Measurements from ENCODE around the gene TMEM151B.

TMEM151B gene

GRCh38 chr6:44235891-44236516 is 34.2 kb upstream of the TMEM151B start:
- Histone ChIP-seq H3K36me3 (replicated peaks; ENCODE audit: insufficient read depth, low read length) (no peaks in the 10 kb centered on the region; the same call in 1 of the 2 replicates), H3K9ac (ENCODE audit: low read length) (no peak overlapping the region), H3K27ac (ENCODE audit: low read length) (no peak overlapping the region), H3K27me3 (replicated peaks; ENCODE audit: insufficient read depth, low read length) (no peaks in the 10 kb centered on the region), H3K4me3 (ENCODE audit: low read length) (no peak overlapping the region), H3K9me2 (replicated peaks; ENCODE audit: insufficient read depth, low read length) (no peaks in the 10 kb centered on the region), H3K79me2 (ENCODE audit: low read length) (no peaks in the 10 kb centered on the region), H3K4me1 (ENCODE audit: low read length) (peaks cover 5% of the 10 kb centered on the region), H4K20me1 (ENCODE audit: insufficient read depth, low read length) (no peaks in the 10 kb centered on the region), H3K9me3 (replicated peaks; ENCODE audit: insufficient read depth, low read length) (no peaks in the 10 kb centered on the region), H2AFZ (ENCODE audit: low read length) (no peak overlapping the region), H3K4me2 (ENCODE audit: low read depth, low read length) (no peak overlapping the region), H3F3A (ENCODE audit: insufficient read depth, low read length) (0 out of 2 replicates have a peak, but pooled peaks cover 7% of the 10 kb centered on the region)
- DNase-seq = no peak
- TF ChIP-seq EZH2phosphoT487 (IDR thresholded peaks at IDR 0.05; ENCODE audit: low read length) = no peak
- TF ChIP-seq CTCF (IDR thresholded peaks at IDR 0.05; ENCODE audit: low read length) = no peak
- no peak for TF ChIP-seq EZH2 (optimal IDR thresholded peaks at IDR 0.05; ENCODE audit: low read depth, low read length)

- Histone ChIP-seq H3K4me3 (ENCODE audit: low read length) (peak overlapping the region; percentile 76), H3K27me3 (replicated peaks; ENCODE audit: insufficient read depth, low read length) (no peaks in the 10 kb centered on the region), H3K4me1 (ENCODE audit: low read length) (peaks cover 5% of the 10 kb centered on the region), H4K20me1 (ENCODE audit: insufficient read depth, low read length) (no peaks in the 10 kb centered on the region), H3K9me3 (replicated peaks; ENCODE audit: insufficient read depth, low read length) (no peaks in the 10 kb centered on the region), H2AFZ (ENCODE audit: low read length) (peak overlapping the region; percentile 73), H3F3A (ENCODE audit: insufficient read depth, low read length) (0 out of 2 replicates have a peak, but pooled peaks cover 7% of the 10 kb centered on the region), H3K36me3 (replicated peaks; ENCODE audit: insufficient read depth, low read length) (no peaks in the 10 kb centered on the region), H3K27ac (ENCODE audit: low read length) (peak overlapping the region; percentile 42; the same call in 1 of the 2 replicates), H3K79me2 (ENCODE audit: low read length) (no peaks in the 10 kb centered on the region), H3K9ac (ENCODE audit: low read length) (peak overlapping the region; percentile 78), H3K4me2 (ENCODE audit: low read depth, low read length) (peak overlapping the region; percentile 77), H3K9me2 (replicated peaks; ENCODE audit: insufficient read depth, low read length) (no peaks in the 10 kb centered on the region)
- TF ChIP-seq EZH2 (optimal IDR thresholded peaks at IDR 0.05; ENCODE audit: low read depth, low read length) (no peak), CTCF (IDR thresholded peaks at IDR 0.05; ENCODE audit: low read length) (no peak), EZH2phosphoT487 (IDR thresholded peaks at IDR 0.05; ENCODE audit: low read length) (no peak)
- peak; percentile 78 for DNase-seq
Observed at GRCh38 chr6:44237021-44237812, 33.0 kb upstream of the TMEM151B start.

GRCh38 chr6:44237813-44238433 is 32.3 kb upstream of the TMEM151B start:
- Histone ChIP-seq H3K9me2 (replicated peaks; ENCODE audit: insufficient read depth, low read length) (no peaks in the 10 kb centered on the region), H4K20me1 (ENCODE audit: insufficient read depth, low read length) (no peaks in the 10 kb centered on the region), H3K4me1 (ENCODE audit: low read length) (peaks cover 5% of the 10 kb centered on the region), H2AFZ (ENCODE audit: low read length) (peak overlapping the region; percentile 73), H3K79me2 (ENCODE audit: low read length) (no peaks in the 10 kb centered on the region), H3K4me2 (ENCODE audit: low read depth, low read length) (peak overlapping the region; percentile 77), H3F3A (ENCODE audit: insufficient read depth, low read length) (0 out of 2 replicates have a peak, but pooled peaks cover 7% of the 10 kb centered on the region), H3K9ac (ENCODE audit: low read length) (peak overlapping the region; percentile 78), H3K36me3 (replicated peaks; ENCODE audit: insufficient read depth, low read length) (no peaks in the 10 kb centered on the region), H3K27ac (ENCODE audit: low read length) (peak overlapping the region; percentile 42; the same call in 1 of the 2 replicates), H3K27me3 (replicated peaks; ENCODE audit: insufficient read depth, low read length) (no peaks in the 10 kb centered on the region), H3K4me3 (ENCODE audit: low read length) (peak overlapping the region; percentile 76), H3K9me3 (replicated peaks; ENCODE audit: insufficient read depth, low read length) (no peaks in the 10 kb centered on the region)
- peak; percentile 69 for DNase-seq
- no peak for TF ChIP-seq EZH2 (optimal IDR thresholded peaks at IDR 0.05; ENCODE audit: low read depth, low read length)
- TF ChIP-seq CTCF (IDR thresholded peaks at IDR 0.05; ENCODE audit: low read length) = peak; percentile 95

Data from MM.1S (cell line).